Gastrocnemius medialis (tissue), 4 donors: Measurements from ENCODE around the gene GAA. TPM values are rescaled to one million over a fixed set of nuclear protein-coding genes. Genes with fewer than 3 reads are reported as not detected.

Source experiments
- ATAC-seq, 2 donors: fragments of 150-250 bp; one replicate each; pipeline ENCODE4 v1.9.1; 2016
- DNase-seq, 2 donors: peaks; one replicate each; pipeline ENCODE4 v3.0.0-alpha.2; 2019
- H3K27ac ChIP-seq, 4 donors: fragments of 200-600 bp; sonication (generic); 1 replicate in 1 of 4; 2 replicates in 3 of 4; pipeline ENCODE4 v1.5.1; 2016 to 2018; ENCODE audit warnings: mild to moderate bottlenecking in 2 of 4, moderate library complexity in 1 of 4
- H3K27me3 ChIP-seq, 3 donors: fragments of 200-600 bp; sonication (generic) in 2 of 3; 1 replicate in 1 of 3; 2 replicates in 2 of 3; pipeline versions ENCODE4 v1.5.1 to v1.6.0; 2016 to 2019; ENCODE audit warnings: mild to moderate bottlenecking in 1 of 3, moderate library complexity in 1 of 3
- H3K36me3 ChIP-seq, 2 donors: fragments of 200-600 bp; sonication (generic) in 1 of 2; one replicate each; pipeline ENCODE4 v1.5.1; 2017 to 2018
- H3K4me1 ChIP-seq, 2 donors: fragments of 200-600 bp; sonication (generic) in 1 of 2; one replicate each; pipeline ENCODE4 v1.5.1; 2016 to 2017; ENCODE audit warnings: mild to moderate bottlenecking in 2 of 2
- H3K4me3 ChIP-seq, 4 donors: fragments of 200-600 bp; sonication (generic) in 3 of 4; 1 replicate in 1 of 4; 2 replicates in 3 of 4; pipeline ENCODE4 v1.5.1; 2016 to 2019; ENCODE audit warnings: mild to moderate bottlenecking in 2 of 4
- H3K9me3 ChIP-seq, 3 donors: fragments of 200-600 bp; sonication (generic) in 2 of 3; 1 replicate in 1 of 3; 2 replicates in 2 of 3; pipeline ENCODE4 v1.5.1; 2016 to 2019
- POLR2A ChIP-seq, 2 donors: fragments of 450-650 bp; IDR thresholded peaks; one replicate each; pipeline ENCODE4 v1.6.1; 2017; ENCODE audit warnings: antibody characterized with exemption in 2 of 2, mild to moderate bottlenecking in 2 of 2, moderate library complexity in 2 of 2
- in situ Hi-C, 4 donors: fragments of 200-750 bp; cut with MboI; loops; one replicate each; pipeline versions ENCODE4 v1.15.0 to v1.8.0; 2017; ENCODE audit warnings: low sequenced_read_pairs in 4 of 4
- intact Hi-C: fragments of 100-400 bp; cut with DNase I; formaldehyde crosslinking; loops from one replicate; pipeline ENCODE4 v1.15.1; 2023; ENCODE audit warnings: low total_unique reads
- total RNA-seq, 4 donors: library from RNA; depleted of rRNA; stranded (reverse); fragments of >200 nt; gene quantifications; one replicate each; pipeline versions ENCODE4 v1.1.0 to v1.2.3, GENCODE V29; 2016
- TF ChIP-seq, protein P1 (sequence below), 5 experiments: fragments of 450-650 bp in 3 of 5; fragments of 200-600 bp in 2 of 5; sonication (generic) in 2 of 5; IDR thresholded peaks in 4 of 5; conservative IDR thresholded peaks in 1 of 5; 1 replicate in 4 of 5; 2 replicates in 1 of 5; pipeline ENCODE4 v1.5.1; 2016 to 2019; ENCODE audit warnings: antibody characterized with exemption in 5 of 5, mild to moderate bottlenecking in 3 of 5, moderate library complexity in 3 of 5

The GAA gene
- total RNA-seq, 4 donors from 2014 or later, result 39.2 to 72.3 (median 70.1) TPM

DNA sequence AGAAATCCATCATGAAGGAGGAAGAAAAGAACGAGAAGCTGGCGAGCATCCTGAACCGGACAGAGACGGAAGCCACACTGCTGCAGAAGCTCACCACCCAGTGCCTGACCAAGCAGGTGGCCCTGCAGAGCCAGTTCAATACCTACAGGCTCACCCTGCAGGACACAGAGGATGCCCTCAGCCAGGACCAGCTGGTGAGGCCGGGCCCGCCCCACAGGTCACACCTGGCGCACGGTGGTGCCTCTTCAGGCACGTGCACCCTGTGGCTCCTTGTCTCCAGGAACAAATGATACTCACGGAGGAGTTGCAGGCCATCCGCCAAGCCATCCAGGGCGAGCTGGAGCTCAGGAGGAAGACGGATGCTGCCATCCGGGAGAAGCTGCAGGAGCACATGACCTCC, 19.8 kb upstream of the GAA start:
- Histone ChIP-seq H3K27ac (no peak overlapping the region), H3K27me3 (no peaks in the 10 kb centered on the region), H3K4me3 (no peak overlapping the region), H3K4me1 (peaks cover 0 to 6% of the 10 kb centered on the region in 2 donors), H3K9me3 (no peaks in the 10 kb centered on the region), H3K36me3 (no peaks in the 10 kb centered on the region)
- intact Hi-C loops (no loop called here), in situ Hi-C loops (no loop called here)
- no peak for DNase-seq
- ATAC-seq, result no peak
- no peak for TF ChIP-seq POLR2A (IDR thresholded peaks at IDR 0.05)
- TF ChIP-seq, protein P1, sequence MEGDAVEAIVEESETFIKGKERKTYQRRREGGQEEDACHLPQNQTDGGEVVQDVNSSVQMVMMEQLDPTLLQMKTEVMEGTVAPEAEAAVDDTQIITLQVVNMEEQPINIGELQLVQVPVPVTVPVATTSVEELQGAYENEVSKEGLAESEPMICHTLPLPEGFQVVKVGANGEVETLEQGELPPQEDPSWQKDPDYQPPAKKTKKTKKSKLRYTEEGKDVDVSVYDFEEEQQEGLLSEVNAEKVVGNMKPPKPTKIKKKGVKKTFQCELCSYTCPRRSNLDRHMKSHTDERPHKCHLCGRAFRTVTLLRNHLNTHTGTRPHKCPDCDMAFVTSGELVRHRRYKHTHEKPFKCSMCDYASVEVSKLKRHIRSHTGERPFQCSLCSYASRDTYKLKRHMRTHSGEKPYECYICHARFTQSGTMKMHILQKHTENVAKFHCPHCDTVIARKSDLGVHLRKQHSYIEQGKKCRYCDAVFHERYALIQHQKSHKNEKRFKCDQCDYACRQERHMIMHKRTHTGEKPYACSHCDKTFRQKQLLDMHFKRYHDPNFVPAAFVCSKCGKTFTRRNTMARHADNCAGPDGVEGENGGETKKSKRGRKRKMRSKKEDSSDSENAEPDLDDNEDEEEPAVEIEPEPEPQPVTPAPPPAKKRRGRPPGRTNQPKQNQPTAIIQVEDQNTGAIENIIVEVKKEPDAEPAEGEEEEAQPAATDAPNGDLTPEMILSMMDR (IDR thresholded peaks at IDR 0.05 in 4 of 5, conservative IDR thresholded peaks at IDR 0.05 in 1 of 5), result no peak

DNA sequence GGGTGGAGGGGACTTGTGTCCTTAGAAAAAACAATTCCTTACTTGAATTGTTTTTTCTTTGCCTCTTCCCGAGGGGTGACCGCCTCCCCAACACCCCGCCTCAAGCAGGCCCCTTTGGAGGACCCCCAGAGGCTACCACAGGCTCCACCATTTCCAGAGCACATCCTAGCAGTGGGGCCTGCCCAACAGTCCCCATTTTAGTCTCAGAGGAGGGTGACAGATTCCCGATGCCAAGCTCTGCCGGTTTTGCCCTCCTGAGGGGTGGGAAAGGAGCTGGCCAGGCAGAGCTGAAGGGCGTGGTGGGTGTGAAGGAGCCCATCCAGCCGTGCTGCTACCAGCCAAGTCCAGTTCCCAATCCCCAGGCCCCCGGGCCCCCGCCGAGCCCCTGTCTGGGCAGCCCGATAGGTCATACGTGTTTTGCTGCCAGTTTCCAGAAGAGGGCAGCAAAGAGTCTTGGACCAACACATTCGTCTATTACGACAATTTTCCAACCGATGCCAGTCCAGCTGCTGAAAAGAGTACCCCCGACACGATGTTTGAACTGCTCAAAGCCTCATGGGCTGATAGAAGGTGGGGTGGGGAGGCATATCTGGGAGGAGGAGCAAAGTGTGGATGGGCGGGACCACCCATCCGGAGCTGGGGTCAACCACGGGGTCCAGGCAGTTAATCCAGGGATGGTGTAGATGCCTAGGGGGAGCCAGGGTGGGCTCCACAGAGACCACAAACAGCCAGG, 18.8 kb upstream of the GAA start:
- ATAC-seq (peak; percentile 66 to 75), DNase-seq (peak in 1 of 2 donors; percentile 55)
- TF ChIP-seq POLR2A (IDR thresholded peaks at IDR 0.05), result no peak
- TF ChIP-seq, protein P1 (IDR thresholded peaks at IDR 0.05 in 4 of 5, conservative IDR thresholded peaks at IDR 0.05 in 1 of 5), result peak; percentile 38 to 83 (median 68)
- in situ Hi-C loops (no loop called here), intact Hi-C loops (loop anchor here (2.0 kb wide), 1 partner anchor 74 kb away; no protein-coding TSS in a partner anchor)
- Histone ChIP-seq H3K4me3 (peak overlapping the region in 3 of 4 donors; percentile 7 to 45 (median 42)), H3K36me3 (no peaks in the 10 kb centered on the region), H3K9me3 (no peaks in the 10 kb centered on the region), H3K27ac (no peak overlapping the region), H3K4me1 (peaks cover 0 to 6% of the 10 kb centered on the region in 2 donors), H3K27me3 (no peaks in the 10 kb centered on the region)

DNA sequence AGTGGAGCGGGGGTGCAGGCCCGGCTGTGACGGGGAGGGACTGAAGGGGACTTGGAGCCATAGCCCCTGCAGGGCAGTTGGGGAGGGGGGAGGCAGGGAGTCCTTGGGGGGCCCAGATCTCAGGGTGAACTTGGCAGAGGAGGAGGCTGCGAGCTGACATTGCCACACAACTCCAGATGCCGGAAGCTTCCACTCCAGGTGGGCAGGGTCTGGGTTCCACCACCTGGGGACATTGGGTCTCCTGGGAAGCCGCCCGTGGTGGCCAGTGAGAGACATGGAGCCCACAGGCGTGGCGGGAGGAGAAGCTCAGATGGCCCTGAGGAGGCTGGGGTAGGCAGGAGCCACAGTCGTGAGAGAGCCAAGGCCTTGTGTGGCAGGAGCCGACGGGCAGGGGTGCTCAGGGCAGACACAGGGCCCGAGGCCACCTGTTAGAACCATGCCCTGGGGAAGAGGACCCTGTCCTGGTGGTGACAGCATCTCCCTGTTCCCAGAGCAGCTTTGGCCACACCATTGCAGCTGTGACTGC, 18.2 kb upstream of the GAA start:
- DNase-seq, result no peak
- in situ Hi-C loops, result no loop called here
- no peaks in the 10 kb centered on the region for H3K27me3 ChIP-seq
- no peak overlapping the region for H3K27ac ChIP-seq
- H3K36me3 ChIP-seq, result no peaks in the 10 kb centered on the region
- intact Hi-C loops, result loop anchor here (2.0 kb wide), 1 partner anchor 74 kb away; no protein-coding TSS in a partner anchor
- peaks cover 0 to 6% of the 10 kb centered on the region in 2 donors for H3K4me1 ChIP-seq
- H3K4me3 ChIP-seq, result no peak overlapping the region
- no peak for TF ChIP-seq POLR2A (IDR thresholded peaks at IDR 0.05)
- TF ChIP-seq, protein P1 (IDR thresholded peaks at IDR 0.05 in 4 of 5, conservative IDR thresholded peaks at IDR 0.05 in 1 of 5), result no peak
- no peaks in the 10 kb centered on the region for H3K9me3 ChIP-seq
- ATAC-seq, result no peak

- no peak for DNase-seq
- Histone ChIP-seq H3K4me3 (no peak overlapping the region), H3K4me1 (peaks cover 0 to 6% of the 10 kb centered on the region in 2 donors), H3K27ac (no peak overlapping the region), H3K27me3 (no peaks in the 10 kb centered on the region), H3K36me3 (no peaks in the 10 kb centered on the region), H3K9me3 (no peaks in the 10 kb centered on the region)
- no peak for ATAC-seq
- intact Hi-C loops, result no loop called here
- TF ChIP-seq, protein P1 (IDR thresholded peaks at IDR 0.05 in 4 of 5, conservative IDR thresholded peaks at IDR 0.05 in 1 of 5), result no peak
- TF ChIP-seq POLR2A (IDR thresholded peaks at IDR 0.05), result no peak
- in situ Hi-C loops, result no loop called here
Observed at GRCh38 chr17:80084773-80085172, 16.6 kb upstream of the GAA start.
